Neural cell (in vitro differentiated cells): Measurements from ENCODE around the gene COBLL1. TPM values are rescaled to one million over a fixed set of nuclear protein-coding genes. Genes with fewer than 3 reads are reported as not detected.

Experiments
- H2AFZ ChIP-seq: fragments of 200-600, 300-800 bp; sonication (generic), shearing (Covaris generic); 2 replicates; pipeline ENCODE4 v1.6.0; 2014; ENCODE audit warnings: low read depth, mild to moderate bottlenecking, antibody characterized with exemption, low read length, moderate library complexity
- H3F3A ChIP-seq: fragments of 200-600 bp; shearing (Covaris generic); 2 replicates; pipeline ENCODE4 v1.6.1; 2016; ENCODE audit warnings: mild to moderate bottlenecking, moderate library complexity, mixed read lengths, antibody characterized with exemption, low read length; ENCODE audit not compliant: insufficient read depth, poor library complexity, severe bottlenecking
- H3K27ac ChIP-seq: fragments of 200-600, 300-800 bp; sonication (generic), shearing (Covaris generic); 2 replicates; pipeline ENCODE4 v1.5.1; 2014; ENCODE audit warnings: mild to moderate bottlenecking, low read length, moderate library complexity
- H3K27me3 ChIP-seq: fragments of 300-800, 200-600 bp; sonication (generic), shearing (Covaris generic); 2 replicates; pipeline ENCODE4 v1.6.0; 2014; ENCODE audit warnings: mild to moderate bottlenecking, low read depth, low read length, moderate library complexity; ENCODE audit not compliant: insufficient read depth
- H3K36me3 ChIP-seq: fragments of 300-800, 200-600 bp; sonication (generic), shearing (Covaris generic); 2 replicates; pipeline ENCODE4 v1.5.1; 2014; ENCODE audit warnings: mild to moderate bottlenecking, antibody characterized with exemption, low read length, moderate library complexity; ENCODE audit not compliant: insufficient read depth
- H3K4me2 ChIP-seq: fragments of 300-800, 200-600 bp; sonication (generic), shearing (Covaris generic); 2 replicates; pipeline ENCODE4 v1.6.0; 2014; ENCODE audit warnings: mild to moderate bottlenecking, low read length
- H3K4me3 ChIP-seq: fragments of 300-800, 200-600 bp; sonication (generic), shearing (Covaris generic); 2 replicates; pipeline ENCODE4 v1.5.1; 2014; ENCODE audit warnings: mild to moderate bottlenecking, low read length, moderate library complexity
- H3K79me2 ChIP-seq: fragments of 200-600 bp; shearing (Covaris generic); replicated peaks from 2 replicates; pipeline ENCODE4 v1.6.0; 2014; ENCODE audit warnings: mild to moderate bottlenecking, low read length, moderate library complexity; ENCODE audit not compliant: insufficient read depth
- H3K9ac ChIP-seq: fragments of 300-800, 200-600 bp; sonication (generic), shearing (Covaris generic); 2 replicates; pipeline ENCODE4 v1.6.1; 2016; ENCODE audit warnings: mild to moderate bottlenecking, low read length, mixed read lengths
- H3K9me2 ChIP-seq: fragments of 200-600 bp; shearing (Covaris generic); 2 replicates; pipeline ENCODE4 v1.6.1; 2016; ENCODE audit warnings: mild to moderate bottlenecking, low read length, mixed read lengths; ENCODE audit not compliant: insufficient read depth
- H3K9me3 ChIP-seq: fragments of 200-600, 300-800 bp; sonication (generic), shearing (Covaris generic); 2 replicates; pipeline ENCODE4 v1.6.1; 2016; ENCODE audit warnings: mild to moderate bottlenecking, mixed run types, low read length, moderate library complexity, mixed read lengths
- H4K20me1 ChIP-seq: fragments of 200-600 bp; shearing (Covaris generic); 2 replicates; pipeline ENCODE4 v1.6.1; 2016; ENCODE audit warnings: mild to moderate bottlenecking, mixed run types; ENCODE audit not compliant: insufficient read depth
- EP300 ChIP-seq: fragments of 450-650 bp; conservative IDR thresholded peaks from 2 replicates; pipeline ENCODE4 v1.6.1; 2014; ENCODE audit warnings: antibody characterized with exemption, mild to moderate bottlenecking, moderate library complexity; ENCODE audit not compliant: poor library complexity, severe bottlenecking
- EZH2 ChIP-seq: fragments of 200-600, 300-800 bp; shearing (Covaris generic), sonication (generic); IDR thresholded peaks from 2 replicates; pipeline ENCODE4 v1.6.1; 2014; ENCODE audit warnings: antibody characterized with exemption, low read length, borderline replicate concordance, mild to moderate bottlenecking; ENCODE audit not compliant: insufficient read depth, poor library complexity, severe bottlenecking
- MXI1 ChIP-seq: fragments of 450-650 bp; conservative IDR thresholded peaks from 2 replicates; pipeline ENCODE4 v1.6.1; 2014; ENCODE audit warnings: antibody characterized with exemption, mild to moderate bottlenecking; ENCODE audit not compliant: poor library complexity, severe bottlenecking
- POLR2AphosphoS5 ChIP-seq: IDR thresholded peaks from 2 replicates; pipeline ENCODE4 v1.6.1; 2012
- RAD21 ChIP-seq: fragments of 450-650 bp; conservative IDR thresholded peaks from 2 replicates; pipeline ENCODE4 v1.6.1; 2014; ENCODE audit warnings: antibody characterized with exemption, mild to moderate bottlenecking, moderate library complexity
- SMC3 ChIP-seq: fragments of 450-650 bp; conservative IDR thresholded peaks from 2 replicates; pipeline ENCODE4 v1.6.1; 2014; ENCODE audit warnings: antibody characterized with exemption, mild to moderate bottlenecking, moderate library complexity; ENCODE audit not compliant: poor library complexity
- TAF1 ChIP-seq: IDR thresholded peaks from 2 replicates; pipeline ENCODE4 v1.6.1; 2012; ENCODE audit warnings: low read depth
- polyA plus RNA-seq: library from polyadenylated mRNA; depleted of rRNA; stranded (reverse); fragments of >200 nt; gene quantifications from 2 replicates; pipeline ENCODE4 v1.2.3, GENCODE V29; 2014
- TF ChIP-seq, protein P1 (sequence below): fragments of 450-650 bp; IDR thresholded peaks from 2 replicates; pipeline ENCODE4 v1.5.1; 2014; ENCODE audit warnings: antibody characterized with exemption, mild to moderate bottlenecking, moderate library complexity; ENCODE audit not compliant: poor library complexity, severe bottlenecking
- TF ChIP-seq, protein P2 (sequence below): IDR thresholded peaks from 2 replicates; pipeline ENCODE4 v1.6.1; 2012; ENCODE audit warnings: borderline replicate concordance

The COBLL1 gene
- polyA plus RNA-seq, 1 donor from 2014 or later, result 0.11 TPM

DNA sequence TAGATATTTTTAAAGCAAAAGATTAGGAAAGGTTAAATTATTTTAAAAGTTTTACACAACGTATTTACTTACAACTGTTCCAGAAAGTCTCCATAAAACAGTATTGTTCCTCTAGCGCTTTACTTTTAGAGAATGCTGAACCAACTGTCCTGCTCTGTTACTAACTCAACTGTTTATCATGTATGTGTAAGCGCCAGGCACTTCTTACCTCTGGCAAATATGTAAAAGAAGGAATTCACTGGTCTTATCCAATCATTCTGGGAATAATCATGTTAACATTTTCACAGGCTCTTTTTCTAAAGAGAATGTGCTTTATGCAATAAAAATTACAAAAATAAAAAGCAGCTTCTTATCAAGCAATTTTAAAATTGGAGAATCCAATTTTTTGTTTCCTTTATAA is 68.0 kb downstream of the COBLL1 start:
- Histone ChIP-seq H3K27ac (no peak overlapping the region), H3K79me2 (no peaks in the 10 kb centered on the region), H3K4me3 (no peak overlapping the region), H4K20me1 (no peaks in the 10 kb centered on the region), H3K9me2 (no peaks in the 10 kb centered on the region), H3F3A (no peaks in the 10 kb centered on the region), H2AFZ (no peak overlapping the region), H3K4me2 (no peak overlapping the region), H3K36me3 (no peaks in the 10 kb centered on the region), H3K9ac (no peak overlapping the region), H3K9me3 (no peaks in the 10 kb centered on the region), H3K27me3 (no peaks in the 10 kb centered on the region)
- TF ChIP-seq SMC3 (no peak), RAD21 (no peak), POLR2AphosphoS5 (no peak), TAF1 (no peak), EP300 (no peak), EZH2 (no peak), MXI1 (no peak)
- TF ChIP-seq, protein P1, sequence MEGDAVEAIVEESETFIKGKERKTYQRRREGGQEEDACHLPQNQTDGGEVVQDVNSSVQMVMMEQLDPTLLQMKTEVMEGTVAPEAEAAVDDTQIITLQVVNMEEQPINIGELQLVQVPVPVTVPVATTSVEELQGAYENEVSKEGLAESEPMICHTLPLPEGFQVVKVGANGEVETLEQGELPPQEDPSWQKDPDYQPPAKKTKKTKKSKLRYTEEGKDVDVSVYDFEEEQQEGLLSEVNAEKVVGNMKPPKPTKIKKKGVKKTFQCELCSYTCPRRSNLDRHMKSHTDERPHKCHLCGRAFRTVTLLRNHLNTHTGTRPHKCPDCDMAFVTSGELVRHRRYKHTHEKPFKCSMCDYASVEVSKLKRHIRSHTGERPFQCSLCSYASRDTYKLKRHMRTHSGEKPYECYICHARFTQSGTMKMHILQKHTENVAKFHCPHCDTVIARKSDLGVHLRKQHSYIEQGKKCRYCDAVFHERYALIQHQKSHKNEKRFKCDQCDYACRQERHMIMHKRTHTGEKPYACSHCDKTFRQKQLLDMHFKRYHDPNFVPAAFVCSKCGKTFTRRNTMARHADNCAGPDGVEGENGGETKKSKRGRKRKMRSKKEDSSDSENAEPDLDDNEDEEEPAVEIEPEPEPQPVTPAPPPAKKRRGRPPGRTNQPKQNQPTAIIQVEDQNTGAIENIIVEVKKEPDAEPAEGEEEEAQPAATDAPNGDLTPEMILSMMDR, result no peak
- TF ChIP-seq, protein P2, sequence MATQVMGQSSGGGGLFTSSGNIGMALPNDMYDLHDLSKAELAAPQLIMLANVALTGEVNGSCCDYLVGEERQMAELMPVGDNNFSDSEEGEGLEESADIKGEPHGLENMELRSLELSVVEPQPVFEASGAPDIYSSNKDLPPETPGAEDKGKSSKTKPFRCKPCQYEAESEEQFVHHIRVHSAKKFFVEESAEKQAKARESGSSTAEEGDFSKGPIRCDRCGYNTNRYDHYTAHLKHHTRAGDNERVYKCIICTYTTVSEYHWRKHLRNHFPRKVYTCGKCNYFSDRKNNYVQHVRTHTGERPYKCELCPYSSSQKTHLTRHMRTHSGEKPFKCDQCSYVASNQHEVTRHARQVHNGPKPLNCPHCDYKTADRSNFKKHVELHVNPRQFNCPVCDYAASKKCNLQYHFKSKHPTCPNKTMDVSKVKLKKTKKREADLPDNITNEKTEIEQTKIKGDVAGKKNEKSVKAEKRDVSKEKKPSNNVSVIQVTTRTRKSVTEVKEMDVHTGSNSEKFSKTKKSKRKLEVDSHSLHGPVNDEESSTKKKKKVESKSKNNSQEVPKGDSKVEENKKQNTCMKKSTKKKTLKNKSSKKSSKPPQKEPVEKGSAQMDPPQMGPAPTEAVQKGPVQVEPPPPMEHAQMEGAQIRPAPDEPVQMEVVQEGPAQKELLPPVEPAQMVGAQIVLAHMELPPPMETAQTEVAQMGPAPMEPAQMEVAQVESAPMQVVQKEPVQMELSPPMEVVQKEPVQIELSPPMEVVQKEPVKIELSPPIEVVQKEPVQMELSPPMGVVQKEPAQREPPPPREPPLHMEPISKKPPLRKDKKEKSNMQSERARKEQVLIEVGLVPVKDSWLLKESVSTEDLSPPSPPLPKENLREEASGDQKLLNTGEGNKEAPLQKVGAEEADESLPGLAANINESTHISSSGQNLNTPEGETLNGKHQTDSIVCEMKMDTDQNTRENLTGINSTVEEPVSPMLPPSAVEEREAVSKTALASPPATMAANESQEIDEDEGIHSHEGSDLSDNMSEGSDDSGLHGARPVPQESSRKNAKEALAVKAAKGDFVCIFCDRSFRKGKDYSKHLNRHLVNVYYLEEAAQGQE, result no peak

DNA sequence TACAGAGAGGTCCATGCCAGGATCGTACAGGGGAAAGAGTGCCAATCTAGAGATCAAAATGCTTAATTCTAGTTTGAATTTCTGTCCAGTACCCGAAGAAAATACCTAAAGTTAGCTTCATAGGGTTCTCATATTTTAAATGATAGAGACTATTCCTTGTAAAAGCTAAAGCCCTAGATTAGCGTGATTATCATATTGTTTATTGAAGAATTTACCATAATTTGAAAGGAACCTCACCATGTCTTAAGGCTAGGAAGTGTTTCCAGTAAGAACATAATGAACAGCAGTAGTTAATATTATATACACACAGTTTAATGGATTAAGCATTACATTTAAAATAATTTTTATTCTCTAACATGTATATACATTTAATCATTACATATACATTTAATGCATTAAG is 68.5 kb downstream of the COBLL1 start:
- H3K4me3 ChIP-seq, result no peak overlapping the region
- H2AFZ ChIP-seq, result no peak overlapping the region
- TF ChIP-seq SMC3 (no peak), POLR2AphosphoS5 (no peak), EP300 (no peak), EZH2 (no peak), TAF1 (no peak)
- TF ChIP-seq, protein P2, result no peak
- no peaks in the 10 kb centered on the region for H3K79me2 ChIP-seq
- H3K9me2 ChIP-seq, result no peaks in the 10 kb centered on the region
- no peaks in the 10 kb centered on the region for H3K27me3 ChIP-seq
- H3K27ac ChIP-seq, result no peak overlapping the region
- H3K4me2 ChIP-seq, result no peak overlapping the region
- no peak overlapping the region for H3K9ac ChIP-seq
- no peaks in the 10 kb centered on the region for H3K36me3 ChIP-seq
- H3K9me3 ChIP-seq, result no peaks in the 10 kb centered on the region
- no peaks in the 10 kb centered on the region for H4K20me1 ChIP-seq
- no peaks in the 10 kb centered on the region for H3F3A ChIP-seq
